WTC11 (cell line): ENCODE data around the gene CELSR3. TPM values are rescaled to one million over a fixed set of nuclear protein-coding genes. Genes with fewer than 3 reads are reported as not detected.

Experiments
- ATAC-seq: fragments of 200-7000 bp; cut with Tn5 transposase; 2 replicates; pipeline ENCODE4 v1.10.0; 2021; ENCODE audit warnings: mild to moderate bottlenecking, moderate library complexity
- CTCF ChIA-PET: fragments of 300-600 bp; sonication (Branson Sonifier 250); formaldehyde crosslinking; loops from one replicate; lab custom pipeline; 2021; ENCODE audit warnings: antibody characterized with exemption; lab: Charles Lee
- POLR2A ChIA-PET: fragments of 350-600 bp; sonication (Branson Sonifier 250); formaldehyde crosslinking; loops from one replicate; lab custom pipeline; 2021; ENCODE audit warnings: antibody characterized with exemption; lab: Charles Lee
- DNase-seq: peaks from one replicate; pipeline ENCODE4 v3.0.0; 2021; ENCODE audit warnings: low spot score
- H3K27ac Mint-ChIP-seq: 2 replicates; pipeline ENCODE4 v1.8.0; 2021; ENCODE audit warnings: mixed read lengths
- H3K27me3 Mint-ChIP-seq: 2 replicates; pipeline ENCODE4 v1.8.0; 2021; ENCODE audit warnings: low read depth, mild to moderate bottlenecking, moderate library complexity, mixed read lengths
- H3K36me3 Mint-ChIP-seq: 2 replicates; pipeline ENCODE4 v1.8.0; 2021; ENCODE audit warnings: mixed read lengths
- H3K4me1 Mint-ChIP-seq: 2 replicates; pipeline ENCODE4 v1.8.0; 2022; ENCODE audit warnings: mixed read lengths
- H3K4me3 Mint-ChIP-seq: 2 replicates; pipeline ENCODE4 v1.8.0; 2021; ENCODE audit warnings: mild to moderate bottlenecking, moderate library complexity, mixed read lengths
- H3K9me3 Mint-ChIP-seq: 2 replicates; pipeline ENCODE4 v1.8.0; 2021; ENCODE audit warnings: mixed read lengths
- AR ChIP-seq: fragments of 250-450 bp; sonication (Bioruptor Pico); IDR thresholded peaks from 2 replicates; pipeline ENCODE4 v1.9.0; 2021; ENCODE audit warnings: mild to moderate bottlenecking
- CTCF ChIP-seq: fragments of 200-600 bp; IDR thresholded peaks from 2 replicates; pipeline ENCODE4 v1.8.0; 2022; ENCODE audit warnings: antibody characterized with exemption
- ELF4 ChIP-seq: sonication (generic); formaldehyde crosslinking; IDR thresholded peaks from 2 replicates; pipeline ENCODE4 v1.8.1; 2022; ENCODE audit warnings: low read depth, mild to moderate bottlenecking, moderate library complexity, missing genetic modification reagents
- NR1H2 ChIP-seq: sonication (generic); formaldehyde crosslinking; IDR thresholded peaks from 2 replicates; pipeline ENCODE4 v1.9.0; 2021; ENCODE audit warnings: mild to moderate bottlenecking, moderate library complexity, missing genetic modification reagents
- PREB ChIP-seq: sonication (generic); formaldehyde crosslinking; IDR thresholded peaks from 2 replicates; pipeline ENCODE4 v1.8.1; 2022; ENCODE audit warnings: mild to moderate bottlenecking, missing genetic modification reagents, moderate library complexity, borderline replicate concordance
- SOX15 ChIP-seq: fragments of 250-450 bp; sonication (Bioruptor Pico); IDR thresholded peaks from 2 replicates; pipeline ENCODE4 v1.9.0; 2021; ENCODE audit warnings: mild to moderate bottlenecking
- TEAD4 ChIP-seq: sonication (generic); formaldehyde crosslinking; IDR thresholded peaks from 2 replicates; pipeline ENCODE4 v1.8.0; 2022; ENCODE audit warnings: mild to moderate bottlenecking, missing genetic modification reagents
- USF2 ChIP-seq: sonication (generic); formaldehyde crosslinking; IDR thresholded peaks from 2 replicates; pipeline ENCODE4 v1.8.1; 2023; ENCODE audit warnings: mild to moderate bottlenecking, missing genetic modification reagents, moderate library complexity
- ZNF396 ChIP-seq: fragments of 250-450 bp; sonication (Bioruptor Pico); IDR thresholded peaks from 2 replicates; pipeline ENCODE4 v1.8.0; 2021; ENCODE audit warnings: mild to moderate bottlenecking, moderate library complexity, borderline replicate concordance
- ZNF416 ChIP-seq: fragments of 250-450 bp; sonication (Bioruptor Pico); IDR thresholded peaks from 2 replicates; pipeline ENCODE4 v1.9.0; 2021; ENCODE audit warnings: mild to moderate bottlenecking, inconsistent platforms
- ZNF671 ChIP-seq: fragments of 250-450 bp; sonication (Bioruptor Pico); IDR thresholded peaks from 2 replicates; pipeline ENCODE4 v1.8.0; 2021; ENCODE audit warnings: mild to moderate bottlenecking
- total RNA-seq: library from RNA; stranded (reverse); gene quantifications from 3 replicates; pipeline ENCODE4 v1.2.3, GENCODE V29; 2021
- TF ChIP-seq, protein P1 (sequence below): sonication (generic); formaldehyde crosslinking; IDR thresholded peaks from 2 replicates; pipeline ENCODE4 v1.8.1; 2023; ENCODE audit warnings: mild to moderate bottlenecking, missing genetic modification reagents, borderline replicate concordance
- TF ChIP-seq, protein P2 (sequence below): sonication (generic); formaldehyde crosslinking; IDR thresholded peaks from 2 replicates; pipeline ENCODE4 v1.8.1; 2022; ENCODE audit warnings: mild to moderate bottlenecking, moderate library complexity, missing genetic modification reagents

Gene CELSR3
- total RNA-seq, 1 experiment from 2014 or later = 27.9 TPM

- TF ChIP-seq, protein P1, sequence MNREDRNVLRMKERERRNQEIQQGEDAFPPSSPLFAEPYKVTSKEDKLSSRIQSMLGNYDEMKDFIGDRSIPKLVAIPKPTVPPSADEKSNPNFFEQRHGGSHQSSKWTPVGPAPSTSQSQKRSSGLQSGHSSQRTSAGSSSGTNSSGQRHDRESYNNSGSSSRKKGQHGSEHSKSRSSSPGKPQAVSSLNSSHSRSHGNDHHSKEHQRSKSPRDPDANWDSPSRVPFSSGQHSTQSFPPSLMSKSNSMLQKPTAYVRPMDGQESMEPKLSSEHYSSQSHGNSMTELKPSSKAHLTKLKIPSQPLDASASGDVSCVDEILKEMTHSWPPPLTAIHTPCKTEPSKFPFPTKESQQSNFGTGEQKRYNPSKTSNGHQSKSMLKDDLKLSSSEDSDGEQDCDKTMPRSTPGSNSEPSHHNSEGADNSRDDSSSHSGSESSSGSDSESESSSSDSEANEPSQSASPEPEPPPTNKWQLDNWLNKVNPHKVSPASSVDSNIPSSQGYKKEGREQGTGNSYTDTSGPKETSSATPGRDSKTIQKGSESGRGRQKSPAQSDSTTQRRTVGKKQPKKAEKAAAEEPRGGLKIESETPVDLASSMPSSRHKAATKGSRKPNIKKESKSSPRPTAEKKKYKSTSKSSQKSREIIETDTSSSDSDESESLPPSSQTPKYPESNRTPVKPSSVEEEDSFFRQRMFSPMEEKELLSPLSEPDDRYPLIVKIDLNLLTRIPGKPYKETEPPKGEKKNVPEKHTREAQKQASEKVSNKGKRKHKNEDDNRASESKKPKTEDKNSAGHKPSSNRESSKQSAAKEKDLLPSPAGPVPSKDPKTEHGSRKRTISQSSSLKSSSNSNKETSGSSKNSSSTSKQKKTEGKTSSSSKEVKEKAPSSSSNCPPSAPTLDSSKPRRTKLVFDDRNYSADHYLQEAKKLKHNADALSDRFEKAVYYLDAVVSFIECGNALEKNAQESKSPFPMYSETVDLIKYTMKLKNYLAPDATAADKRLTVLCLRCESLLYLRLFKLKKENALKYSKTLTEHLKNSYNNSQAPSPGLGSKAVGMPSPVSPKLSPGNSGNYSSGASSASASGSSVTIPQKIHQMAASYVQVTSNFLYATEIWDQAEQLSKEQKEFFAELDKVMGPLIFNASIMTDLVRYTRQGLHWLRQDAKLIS (CRISPR knock-in tag) = no peak
- no peak for TF ChIP-seq ZNF671
- TF ChIP-seq, protein P2, sequence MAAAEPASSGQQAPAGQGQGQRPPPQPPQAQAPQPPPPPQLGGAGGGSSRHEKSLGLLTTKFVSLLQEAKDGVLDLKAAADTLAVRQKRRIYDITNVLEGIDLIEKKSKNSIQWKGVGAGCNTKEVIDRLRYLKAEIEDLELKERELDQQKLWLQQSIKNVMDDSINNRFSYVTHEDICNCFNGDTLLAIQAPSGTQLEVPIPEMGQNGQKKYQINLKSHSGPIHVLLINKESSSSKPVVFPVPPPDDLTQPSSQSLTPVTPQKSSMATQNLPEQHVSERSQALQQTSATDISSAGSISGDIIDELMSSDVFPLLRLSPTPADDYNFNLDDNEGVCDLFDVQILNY (CRISPR knock-in tag) = no peak
These were observed 32.3 kb downstream of the CELSR3 start (continued) for GRCh38 chr3:48630407-48630806.

DNA sequence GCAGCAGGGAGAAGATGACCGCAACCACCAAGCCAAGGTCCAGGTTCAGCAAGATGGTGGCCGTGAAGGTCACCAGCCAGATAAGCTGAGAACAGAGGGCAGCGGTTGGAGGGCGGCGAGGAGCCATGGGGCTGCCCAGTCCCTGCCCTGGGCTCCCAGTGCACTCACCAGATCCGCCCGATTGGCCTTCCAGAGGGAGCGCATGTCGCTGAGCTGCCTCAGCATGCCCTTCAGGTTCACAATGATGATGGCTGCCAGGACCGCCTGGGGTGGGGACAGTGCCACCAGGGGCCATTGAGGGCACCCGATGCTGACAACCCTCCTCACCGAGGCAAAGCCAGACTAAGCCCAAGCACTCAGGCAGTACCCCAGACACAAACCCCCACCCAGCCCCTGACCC, 32.8 kb downstream of the CELSR3 start:
- Mint-ChIP-seq H3K27ac (no peak overlapping the region), H3K36me3 (peaks cover 52% of the 10 kb centered on the region), H3K4me1 (peaks cover 8% of the 10 kb centered on the region), H3K27me3 (no peaks in the 10 kb centered on the region), H3K9me3 (no peaks in the 10 kb centered on the region), H3K4me3 (no peak overlapping the region)
- DNase-seq (no peak), ATAC-seq (no peak)
- POLR2A ChIA-PET = no interaction called here
- no peak for TF ChIP-seq SOX15 (CRISPR knock-in tag)
- no peak for TF ChIP-seq PREB (CRISPR knock-in tag)
- TF ChIP-seq CTCF = no peak
- no peak for TF ChIP-seq NR1H2 (CRISPR knock-in tag)
- TF ChIP-seq ZNF416 = no peak
- TF ChIP-seq ELF4 (CRISPR knock-in tag) = no peak
- TF ChIP-seq USF2 (CRISPR knock-in tag) = no peak
- CTCF ChIA-PET = no interaction called here

DNA sequence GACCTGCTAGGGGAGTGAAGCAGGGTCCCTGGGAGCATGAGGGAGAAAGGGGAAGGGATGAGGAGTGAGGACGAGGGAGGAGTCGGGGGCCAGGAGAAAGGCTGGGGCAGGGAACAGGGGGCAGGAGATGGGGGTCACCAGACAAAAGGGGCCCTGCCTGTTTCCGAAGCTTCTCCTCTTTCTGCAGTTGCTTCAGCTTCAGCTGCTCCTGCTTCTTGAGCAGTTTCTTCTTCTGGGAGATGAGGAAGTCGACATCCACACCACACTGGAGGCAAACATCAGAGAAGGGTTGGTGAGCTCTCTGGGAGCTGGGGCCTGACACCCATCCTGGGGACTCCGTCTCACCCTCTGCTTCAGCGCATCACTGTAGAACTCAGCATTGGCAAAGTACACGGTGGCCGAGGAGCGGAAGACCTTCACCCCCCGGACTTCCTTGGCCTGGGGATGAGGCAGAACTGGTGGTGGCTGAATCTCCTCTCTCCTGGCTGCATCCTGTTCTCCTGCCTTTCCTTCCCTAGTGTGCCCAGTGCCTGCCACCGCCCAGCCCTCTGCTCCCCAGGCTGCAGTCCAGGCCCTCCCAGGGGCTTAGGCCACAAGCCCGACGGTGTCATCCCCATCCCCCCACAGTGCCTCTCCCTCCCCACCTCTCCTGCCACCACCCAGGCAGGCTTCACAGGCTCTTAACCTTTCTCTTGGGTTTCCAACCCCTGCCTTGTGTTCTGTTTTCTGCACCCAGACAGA, 34.2 kb downstream of the CELSR3 start:
- peaks cover 7% of the 10 kb centered on the region for H3K4me1 Mint-ChIP-seq
- H3K4me3 Mint-ChIP-seq = no peak overlapping the region
- no peak for ATAC-seq
- H3K27ac Mint-ChIP-seq = no peak overlapping the region
- CTCF ChIA-PET = interaction anchor here (0.6 to 1.2 kb wide), 2 partner anchors 80 to 391 kb away, joined by 3 read pairs; no protein-coding TSS in a partner anchor
- no peaks in the 10 kb centered on the region for H3K9me3 Mint-ChIP-seq
- H3K36me3 Mint-ChIP-seq = peaks cover 54% of the 10 kb centered on the region
- no peaks in the 10 kb centered on the region for H3K27me3 Mint-ChIP-seq
- POLR2A ChIA-PET = no interaction called here
- DNase-seq = no peak
- TF ChIP-seq TEAD4 = no peak
- no peak for TF ChIP-seq ZNF396 (CRISPR knock-in tag)
- TF ChIP-seq, protein P1 (CRISPR knock-in tag) = no peak
- no peak for TF ChIP-seq AR (CRISPR knock-in tag)
